ENCODE measurements around the gene CLTB.

The CLTB gene

DNA sequence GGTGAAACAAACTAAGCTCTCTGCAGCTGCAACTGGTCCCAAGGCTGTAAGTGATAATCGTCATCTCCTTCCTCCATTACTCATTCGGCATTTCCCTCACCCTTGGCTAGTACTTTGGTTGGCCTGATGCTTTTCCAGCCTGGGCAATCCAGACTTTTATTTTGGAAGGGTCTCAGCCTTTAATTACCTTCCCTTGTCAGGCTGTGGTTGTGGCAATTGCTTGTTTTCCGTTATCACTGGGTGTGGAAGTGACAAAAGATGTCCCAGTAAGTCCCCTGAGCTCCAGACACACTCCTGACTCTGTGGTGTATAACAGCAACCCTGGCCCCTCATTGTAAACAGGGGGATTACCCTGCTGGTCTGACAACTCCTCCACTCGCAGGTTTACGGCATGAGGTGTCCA lies 25.6 kb upstream of the CLTB start:
- Histone ChIP-seq H3K9me3 (ENCODE audit: control insufficient read depth, insufficient read depth, low read length) (no peaks in the 10 kb centered on the region), H3K36me3 (ENCODE audit: insufficient read depth, low read length) (no peaks in the 10 kb centered on the region), H3K4me1 (ENCODE audit: insufficient read depth, low read length) (peaks cover 4% of the 10 kb centered on the region; the same call in 1 of the 2 replicates), H3K9ac (ENCODE audit: low read depth, low read length) (peak overlapping the region; percentile 35; the same call in 1 of the 2 replicates)

DNA sequence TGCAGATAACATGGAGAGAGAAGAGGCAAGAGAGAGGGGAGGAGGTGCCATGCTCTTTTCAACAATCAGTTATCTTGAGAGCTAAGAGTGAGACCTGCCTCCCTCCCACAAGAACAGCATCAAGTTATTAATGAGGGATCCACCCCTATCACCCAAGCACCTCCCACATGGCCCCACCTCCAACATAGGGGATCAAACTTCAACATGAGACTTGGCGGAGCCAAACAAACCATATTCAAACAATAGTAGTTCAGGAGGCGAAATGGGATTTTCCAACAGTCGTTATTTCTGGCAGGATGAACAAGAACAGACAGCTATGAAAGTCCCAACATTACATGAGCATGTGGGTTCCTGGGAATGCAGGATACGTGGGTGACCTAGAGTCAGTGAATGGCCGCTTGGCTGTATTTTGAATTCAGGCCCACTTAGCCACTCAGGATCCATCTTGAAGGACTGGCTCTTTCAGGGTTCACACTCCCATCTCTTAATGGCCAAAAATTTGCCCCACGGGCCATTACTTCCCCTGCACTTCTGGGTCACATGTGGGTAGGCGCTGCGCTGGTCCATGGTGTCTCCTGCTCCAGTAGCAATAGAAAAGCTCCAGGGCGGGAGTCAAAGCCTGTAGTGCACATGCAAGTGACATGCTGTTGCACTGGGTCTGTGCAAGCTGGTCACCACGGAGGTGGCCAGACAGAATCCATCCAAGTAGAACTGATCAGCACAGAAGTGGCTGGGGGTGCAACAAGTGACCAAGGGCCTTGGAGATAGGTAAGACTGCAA lies 24.8 kb upstream of the CLTB start:
- Histone ChIP-seq H3K9me3 (ENCODE audit: control insufficient read depth, insufficient read depth, low read length) (no peaks in the 10 kb centered on the region), H3K36me3 (ENCODE audit: insufficient read depth, low read length) (no peaks in the 10 kb centered on the region), H3K9ac (ENCODE audit: low read depth, low read length) (peak overlapping the region; percentile 35; the same call in 1 of the 2 replicates), H3K4me1 (ENCODE audit: insufficient read depth, low read length) (peaks cover 4% of the 10 kb centered on the region; the same call in 1 of the 2 replicates)

DNA sequence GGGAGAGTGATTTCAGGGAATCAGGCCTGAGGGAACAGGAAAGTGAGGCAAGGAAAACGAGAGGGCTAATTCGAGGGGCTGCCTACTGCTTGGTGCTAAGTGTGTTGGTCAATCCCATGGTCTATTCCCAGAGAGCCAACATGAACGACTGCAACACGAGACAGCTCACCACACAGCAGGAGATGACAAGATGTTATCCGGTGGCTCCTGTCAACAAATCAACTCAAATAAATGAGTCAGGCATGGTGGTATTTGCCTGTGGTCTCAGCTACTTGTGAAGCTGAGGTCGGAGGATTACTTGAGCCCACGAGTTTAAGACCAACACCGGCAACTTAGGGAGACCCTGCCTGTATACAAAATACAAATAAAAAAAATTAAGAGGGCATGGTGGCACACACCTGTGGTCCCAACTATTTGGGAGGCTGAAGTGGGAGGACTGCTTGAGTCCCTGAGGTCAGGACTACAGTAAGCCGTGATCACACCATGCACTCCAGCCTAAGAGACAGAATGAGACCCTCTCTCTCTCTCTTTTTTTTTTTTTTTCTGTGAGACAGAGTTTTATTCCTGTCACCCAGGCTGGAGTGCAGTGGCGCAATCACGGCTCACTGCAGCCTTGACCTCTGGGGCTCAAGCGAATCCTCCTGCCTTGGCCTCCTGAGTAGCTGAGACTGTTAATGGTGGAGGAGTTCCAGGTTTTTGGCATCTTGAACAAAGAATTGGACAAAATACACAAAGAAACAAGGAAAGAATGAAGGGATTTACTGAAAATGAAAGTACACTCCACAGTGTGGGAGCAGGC lies 22.8 kb upstream of the CLTB start:
- H3K4me1 ChIP-seq (ENCODE audit: insufficient read depth, low read length): peaks cover 4% of the 10 kb centered on the region; the same call in 1 of the 2 replicates
- no peak overlapping the region for H3K9ac ChIP-seq (ENCODE audit: low read depth, low read length)
- H3K36me3 ChIP-seq (ENCODE audit: insufficient read depth, low read length): no peaks in the 10 kb centered on the region

DNA sequence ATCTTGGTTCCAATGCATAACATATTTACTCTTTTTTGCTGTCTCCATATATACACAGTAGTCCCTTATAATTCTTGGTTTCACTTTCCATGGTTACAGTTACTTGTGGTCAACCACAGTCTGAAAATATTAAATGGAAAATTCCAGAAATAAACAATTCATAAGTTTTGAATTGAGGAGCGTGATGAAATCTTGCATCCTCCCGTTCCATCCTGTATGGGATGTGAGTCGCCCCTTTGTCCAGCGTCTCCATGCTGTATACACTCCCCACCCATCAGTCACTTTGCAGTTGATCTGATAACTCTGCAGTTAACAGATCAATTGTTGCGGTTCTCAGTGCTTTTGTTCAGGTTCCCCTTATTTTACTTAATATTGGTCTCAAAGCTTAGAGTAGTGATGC lies 20.3 kb upstream of the CLTB start:
- Histone ChIP-seq H3K9ac (ENCODE audit: low read depth, low read length) (no peak overlapping the region), H3K36me3 (ENCODE audit: insufficient read depth, low read length) (no peaks in the 10 kb centered on the region), H3K4me1 (ENCODE audit: insufficient read depth, low read length) (peaks cover 4% of the 10 kb centered on the region; the same call in 1 of the 2 replicates), H3K9me3 (ENCODE audit: control insufficient read depth, insufficient read depth, low read length) (peaks cover 4% of the 10 kb centered on the region)

More for the DNA sequence above, 22.8 kb upstream of the CLTB start:
- H3K9me3 ChIP-seq (ENCODE audit: control insufficient read depth, insufficient read depth, low read length): no peaks in the 10 kb centered on the region

DNA sequence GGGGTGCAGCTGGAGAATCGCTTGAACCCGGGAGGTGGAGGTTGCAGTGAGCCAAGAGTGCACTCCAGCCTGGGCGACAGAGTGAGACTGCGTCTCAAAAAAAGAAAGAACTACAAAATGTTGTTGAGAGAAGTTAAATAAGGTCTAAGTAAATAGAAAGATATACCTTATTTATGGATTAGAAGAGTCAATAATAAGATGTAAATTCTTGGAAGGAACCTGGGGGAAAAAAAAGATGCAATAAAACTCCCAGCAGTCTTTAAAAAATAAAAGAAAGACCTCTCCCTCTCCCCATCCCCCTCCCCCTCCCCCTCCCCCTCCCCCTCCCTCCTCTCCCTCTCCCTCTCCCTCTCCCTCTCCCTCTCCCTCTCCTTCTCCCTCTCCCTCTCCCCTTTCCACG lies 16.4 kb upstream of the CLTB start:
- Histone ChIP-seq H3K9me3 (ENCODE audit: control insufficient read depth, insufficient read depth, low read length) (peaks cover 4% of the 10 kb centered on the region), H3K9ac (ENCODE audit: low read depth, low read length) (no peak overlapping the region), H3K36me3 (ENCODE audit: insufficient read depth, low read length) (no peaks in the 10 kb centered on the region), H3K4me1 (ENCODE audit: insufficient read depth, low read length) (no peaks in the 10 kb centered on the region)

DNA sequence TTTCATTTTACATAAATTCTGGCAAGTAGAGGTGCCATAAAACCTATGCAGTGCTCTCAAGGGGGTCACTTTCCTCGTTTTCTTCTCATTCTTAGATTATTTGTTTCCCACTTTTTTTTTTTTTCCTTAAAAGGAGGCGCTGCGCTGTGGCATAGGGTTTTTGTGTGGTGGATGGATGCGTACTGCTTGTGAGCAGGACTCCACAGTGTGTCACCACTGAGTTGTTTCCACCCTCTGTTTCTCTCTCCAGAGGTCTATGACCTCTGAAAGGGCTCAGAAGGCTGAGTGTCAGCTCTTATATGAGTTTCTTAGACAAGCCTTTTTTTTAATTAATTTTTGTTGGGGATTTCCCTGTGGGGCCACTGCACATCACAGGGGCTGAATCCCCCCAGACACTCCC lies 13.6 kb upstream of the CLTB start:
- Histone ChIP-seq H3K9ac (ENCODE audit: low read depth, low read length) (no peak overlapping the region), H3K9me3 (ENCODE audit: control insufficient read depth, insufficient read depth, low read length) (peaks cover 6% of the 10 kb centered on the region), H3K36me3 (ENCODE audit: insufficient read depth, low read length) (no peaks in the 10 kb centered on the region), H3K4me1 (ENCODE audit: insufficient read depth, low read length) (no peaks in the 10 kb centered on the region)

DNA sequence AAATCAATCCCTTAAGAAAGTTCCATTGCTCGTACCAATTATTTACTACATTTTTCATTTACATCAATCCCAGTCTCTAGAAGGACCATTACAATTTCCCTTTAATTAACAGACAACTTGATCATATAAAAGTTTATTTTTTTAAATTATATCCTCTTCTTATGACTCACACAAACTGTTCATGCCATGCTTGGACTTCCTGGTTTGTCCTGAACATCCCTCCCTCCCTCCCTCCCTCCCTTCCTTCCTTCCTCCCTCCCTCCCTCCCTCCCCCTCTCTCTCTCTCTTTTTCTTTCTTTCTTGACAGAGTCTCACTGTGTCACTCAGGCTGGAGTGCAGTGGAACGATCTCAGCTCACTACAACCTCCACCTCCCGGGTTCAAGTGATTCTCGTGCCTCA lies 11.6 kb upstream of the CLTB start:
- Histone ChIP-seq H3K4me1 (ENCODE audit: insufficient read depth, low read length) (no peaks in the 10 kb centered on the region), H3K9ac (ENCODE audit: low read depth, low read length) (no peak overlapping the region), H3K36me3 (ENCODE audit: insufficient read depth, low read length) (no peaks in the 10 kb centered on the region), H3K9me3 (ENCODE audit: control insufficient read depth, insufficient read depth, low read length) (peaks cover 6% of the 10 kb centered on the region)

DNA sequence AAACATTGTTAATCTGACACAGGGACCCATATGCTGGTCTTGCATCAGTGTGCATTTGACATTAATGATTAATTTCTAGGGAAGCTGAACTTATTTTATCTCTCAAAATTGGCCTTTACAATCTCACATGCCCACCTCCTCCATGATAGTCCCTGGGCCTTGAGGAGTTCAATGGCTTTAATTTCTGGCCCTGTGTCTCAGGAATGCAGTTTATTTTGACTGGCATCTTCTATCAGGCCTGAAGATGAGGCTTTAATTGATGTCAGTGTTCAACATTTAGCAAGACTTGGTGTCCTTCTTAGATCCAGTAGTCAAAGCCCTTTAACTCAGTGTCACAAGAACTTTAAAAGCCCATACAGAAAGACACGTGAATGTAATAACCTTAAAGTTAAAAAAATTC lies 10.5 kb upstream of the CLTB start:
- Histone ChIP-seq H3K4me1 (ENCODE audit: insufficient read depth, low read length) (no peaks in the 10 kb centered on the region), H3K9ac (ENCODE audit: low read depth, low read length) (no peak overlapping the region), H3K9me3 (ENCODE audit: control insufficient read depth, insufficient read depth, low read length) (peaks cover 2% of the 10 kb centered on the region), H3K36me3 (ENCODE audit: insufficient read depth, low read length) (no peaks in the 10 kb centered on the region)

DNA sequence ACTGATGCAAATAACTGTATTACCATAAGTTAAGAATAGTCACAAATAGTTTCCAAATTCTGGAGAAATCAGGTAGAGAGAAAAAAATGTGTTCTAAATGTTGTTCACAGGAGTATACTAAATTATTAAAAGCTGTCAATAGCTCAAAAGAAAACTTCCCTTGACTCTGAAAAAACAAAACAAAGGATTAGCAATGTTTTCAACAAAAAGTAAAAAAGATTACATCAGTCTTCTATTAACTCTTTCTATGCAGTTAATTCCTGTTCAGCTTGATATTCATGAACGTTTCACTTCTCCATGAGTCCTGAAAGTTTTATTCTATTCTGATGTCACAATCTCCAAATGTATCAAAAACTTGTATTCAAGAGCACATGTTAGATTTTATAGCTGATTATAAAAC lies 9.5 kb upstream of the CLTB start:
- Histone ChIP-seq H3K4me1 (ENCODE audit: insufficient read depth, low read length) (no peaks in the 10 kb centered on the region), H3K9ac (ENCODE audit: low read depth, low read length) (no peak overlapping the region), H3K36me3 (ENCODE audit: insufficient read depth, low read length) (no peaks in the 10 kb centered on the region), H3K9me3 (ENCODE audit: control insufficient read depth, insufficient read depth, low read length) (peaks cover 2% of the 10 kb centered on the region)

DNA sequence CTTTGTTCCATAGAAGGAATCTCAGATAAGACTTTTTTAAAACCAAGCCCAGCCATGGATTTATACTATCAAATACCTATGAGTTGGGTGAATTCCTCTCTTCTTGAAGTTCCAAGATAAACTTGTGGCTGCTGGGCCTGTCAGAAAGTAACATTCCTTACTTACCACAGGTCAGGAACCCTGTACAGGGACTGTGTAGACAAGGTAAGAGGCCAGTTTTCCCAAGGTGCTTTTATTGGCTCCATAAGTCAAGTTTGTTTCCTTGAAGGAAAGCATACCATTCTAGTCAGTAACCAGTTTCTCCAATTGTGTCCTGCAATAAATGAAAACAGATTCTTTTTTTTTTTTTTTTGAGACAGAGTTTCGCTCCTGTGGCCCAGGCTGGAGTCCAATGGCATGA lies 8.8 kb upstream of the CLTB start:
- Histone ChIP-seq H3K36me3 (ENCODE audit: insufficient read depth, low read length) (no peaks in the 10 kb centered on the region), H3K9ac (ENCODE audit: low read depth, low read length) (no peak overlapping the region), H3K4me1 (ENCODE audit: insufficient read depth, low read length) (no peaks in the 10 kb centered on the region), H3K9me3 (ENCODE audit: control insufficient read depth, insufficient read depth, low read length) (peaks cover 2% of the 10 kb centered on the region)

DNA sequence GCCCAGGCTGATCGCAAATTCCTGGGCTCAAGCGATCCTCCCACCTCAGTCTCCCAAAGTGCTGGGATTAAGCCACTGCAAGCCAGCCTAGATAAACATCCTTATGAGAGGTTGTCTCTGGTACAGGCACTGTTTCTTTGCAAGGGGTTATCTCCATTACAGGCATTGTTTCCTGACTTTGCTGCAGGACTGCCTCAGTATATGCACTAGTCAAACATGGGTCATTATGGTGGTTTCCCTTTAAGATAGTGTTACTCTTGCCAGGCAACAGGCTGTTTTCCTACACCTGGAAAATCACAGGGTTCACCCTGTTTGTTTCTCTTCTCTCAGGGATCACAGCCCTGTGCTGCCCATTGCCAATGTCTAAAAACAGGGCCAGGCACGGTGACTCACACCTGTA lies 7.8 kb upstream of the CLTB start:
- Histone ChIP-seq H3K36me3 (ENCODE audit: insufficient read depth, low read length) (no peaks in the 10 kb centered on the region), H3K9ac (ENCODE audit: low read depth, low read length) (no peak overlapping the region), H3K9me3 (ENCODE audit: control insufficient read depth, insufficient read depth, low read length) (peaks cover 2% of the 10 kb centered on the region), H3K4me1 (ENCODE audit: insufficient read depth, low read length) (no peaks in the 10 kb centered on the region)

DNA sequence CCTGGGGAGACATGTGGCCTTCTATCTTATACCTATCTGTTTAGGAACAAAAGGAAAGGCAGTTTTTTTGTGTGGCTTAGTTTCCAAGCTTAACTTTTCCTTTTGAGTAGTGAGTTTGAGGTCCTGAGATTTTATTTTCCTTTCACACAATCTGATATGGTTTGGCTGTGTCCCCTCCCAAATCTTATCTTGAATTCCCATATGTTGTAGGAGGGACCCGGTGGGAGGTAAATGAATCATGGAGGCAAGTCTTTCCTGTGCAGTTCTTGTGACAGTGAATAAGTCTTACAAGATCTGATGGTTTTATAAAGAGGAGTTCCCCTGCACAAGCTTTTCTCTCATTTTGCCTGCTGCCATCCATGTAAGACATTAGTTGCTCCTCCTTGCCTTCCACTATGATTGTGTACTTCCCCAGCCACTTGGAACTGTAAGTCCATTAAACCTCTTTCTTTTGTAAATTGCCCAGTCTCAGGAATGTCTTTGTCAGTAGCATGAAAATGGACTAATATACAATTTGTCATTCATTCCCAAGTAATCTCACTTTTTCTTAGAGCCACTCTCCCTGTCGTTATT lies 4.7 kb upstream of the CLTB start:
- H3K9me3 ChIP-seq (ENCODE audit: control insufficient read depth, insufficient read depth, low read length): peaks cover 2% of the 10 kb centered on the region
- no peaks in the 10 kb centered on the region for H3K36me3 ChIP-seq (ENCODE audit: insufficient read depth, low read length)
- H3K4me1 ChIP-seq (ENCODE audit: insufficient read depth, low read length): no peaks in the 10 kb centered on the region
- H3K9ac ChIP-seq (ENCODE audit: low read depth, low read length): no peak overlapping the region

DNA sequence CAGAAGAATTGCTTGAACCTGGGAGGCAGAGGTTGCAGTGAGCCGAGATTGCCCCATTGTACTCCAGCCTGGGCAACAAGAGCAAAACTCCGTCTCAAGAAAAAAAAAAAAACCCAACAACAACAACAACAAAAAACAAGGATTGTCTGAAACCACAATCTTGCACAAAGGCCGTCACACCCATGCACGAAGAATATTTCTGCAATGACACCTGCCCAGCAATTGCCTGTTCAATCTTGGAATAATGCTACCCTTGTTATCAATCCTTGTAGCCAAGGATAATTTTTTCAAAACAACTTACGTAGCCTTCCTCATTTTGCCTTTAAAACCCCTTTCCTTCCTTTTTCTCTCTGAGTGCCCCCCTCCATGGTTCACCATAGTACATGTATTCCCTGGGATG lies 3.7 kb upstream of the CLTB start:
- Histone ChIP-seq H3K9ac (ENCODE audit: low read depth, low read length) (no peak overlapping the region), H3K36me3 (ENCODE audit: insufficient read depth, low read length) (no peaks in the 10 kb centered on the region), H3K9me3 (ENCODE audit: control insufficient read depth, insufficient read depth, low read length) (no peaks in the 10 kb centered on the region), H3K4me1 (ENCODE audit: insufficient read depth, low read length) (no peaks in the 10 kb centered on the region)

DNA sequence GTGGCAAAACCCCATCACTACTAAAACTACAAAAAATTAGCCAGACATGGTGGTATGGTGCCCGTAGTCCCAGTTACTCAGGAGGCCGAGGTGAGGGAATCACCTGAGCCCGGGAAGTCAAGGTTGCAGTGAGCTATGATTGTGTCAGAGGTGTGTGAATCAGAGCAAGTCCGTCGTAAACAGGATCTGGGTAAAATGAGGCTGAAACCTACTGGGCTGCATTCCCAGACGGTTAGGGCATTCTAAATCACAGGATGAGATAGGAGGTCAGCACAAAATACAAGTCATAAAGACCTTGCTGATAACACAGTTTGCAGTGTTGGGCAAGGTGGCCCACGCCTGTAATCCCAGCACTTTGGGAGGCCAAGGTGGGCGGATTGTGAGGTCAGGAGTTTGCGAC lies 1.9 kb upstream of the CLTB start:
- Histone ChIP-seq H3K4me1 (ENCODE audit: insufficient read depth, low read length) (no peaks in the 10 kb centered on the region; the same call in 1 of the 2 replicates), H3K9ac (ENCODE audit: low read depth, low read length) (no peak overlapping the region), H3K36me3 (ENCODE audit: insufficient read depth, low read length) (no peaks in the 10 kb centered on the region), H3K9me3 (ENCODE audit: control insufficient read depth, insufficient read depth, low read length) (no peaks in the 10 kb centered on the region)

All from ES-I3 (cell line).